Right lobe of liver (tissue), 6 donors: ENCODE results near the gene SEMG1. TPM values are rescaled to one million over a fixed set of nuclear protein-coding genes. Genes with fewer than 3 reads are reported as not detected.

Experiments used
- ATAC-seq, 4 donors: fragments of 200-7000 bp; cut with Tn5 transposase; one replicate each; pipeline ENCODE4 v1.9.1; 2020; ENCODE audit warnings: mild to moderate bottlenecking in 4 of 4, moderate library complexity in 4 of 4
- DNase-seq, 3 donors: peaks; one replicate each; pipeline ENCODE4 v3.0.0-alpha.2; 2020
- H3K27ac ChIP-seq, 3 donors: fragments of 200-600 bp; one replicate each; pipeline ENCODE4 v1.8.0; 2022
- H3K27me3 ChIP-seq, 2 donors: fragments of 200-600 bp; one replicate each; pipeline ENCODE4 v1.8.0; 2022
- H3K36me3 ChIP-seq, 4 donors: fragments of 200-600 bp; sonication (generic) in 1 of 4; one replicate each; pipeline versions ENCODE4 v1.5.1 to v1.8.0; 2017 to 2022; ENCODE audit warnings: control low read depth in 1 of 4
- H3K4me1 ChIP-seq, 4 donors: fragments of 200-600 bp; sonication (generic) in 1 of 4; one replicate each; pipeline versions ENCODE4 v1.5.1 to v1.8.0; 2017 to 2022; ENCODE audit warnings: control low read depth in 1 of 4
- H3K4me3 ChIP-seq, 3 donors: fragments of 200-600 bp; one replicate each; pipeline ENCODE4 v1.8.0; 2022
- H3K9me3 ChIP-seq, 4 donors: fragments of 200-600 bp; sonication (generic) in 1 of 4; one replicate each; pipeline versions ENCODE4 v1.5.1 to v1.8.0; 2017 to 2022; ENCODE audit warnings: control low read depth in 1 of 4
- CTCF ChIP-seq, 4 donors: fragments of 200-600 bp in 3 of 4; fragments of 450-650 bp in 1 of 4; IDR thresholded peaks; one replicate each; pipeline versions ENCODE4 v1.5.1 to v1.8.0; 2016 to 2022; ENCODE audit warnings: antibody characterized with exemption in 4 of 4, mild to moderate bottlenecking in 2 of 4
- POLR2A ChIP-seq: fragments of 450-650 bp; IDR thresholded peaks from one replicate; pipeline ENCODE4 v1.6.1; 2017; ENCODE audit warnings: antibody characterized with exemption, mild to moderate bottlenecking
- WGBS: methylation state at CpG from one replicate; pipeline ENCODE4 v1.1.6; 2018; ENCODE audit warnings: low coverage, low lambda C conversion rate; ENCODE audit not compliant: insufficient coverage; ENCODE audit errors: missing lambda C conversion rate; 5-methylcytosine and 5-hydroxymethylcytosine counted together
- intact Hi-C, 2 donors: fragments of 100-400 bp; cut with DNase I; formaldehyde crosslinking; loops; one replicate each; pipeline versions ENCODE4 v1.11.2 to v1.14.1; 2022
- total RNA-seq, 6 experiments: library from RNA; depleted of rRNA in 2 of 6; stranded (reverse); fragments of >200 nt in 2 of 6; fragmentation: NEBNext Ultra II Directional in 3 of 6; extraction: Animal tissue kit (Norgen Biotek cat#: 25700) in 3 of 6; gene quantifications; one replicate each; pipeline versions ENCODE4 v1.1.0 to v1.2.4, GENCODE V29; 2016 to 2023
- donor health status: DM: no; HTN: yes; CAD: no.
- donor health status: DM: no; HTN: no; CAD: no.
- donor health status: DM: no; HTN: no; CAD: no.
- donor health status: DM: no; HTN: yes; CAD: no.
- donor health status: DM: no; HTN: yes; CAD: no.

The SEMG1 gene
- total RNA-seq, 6 experiments from 2014 or later, result not detected

DNA sequence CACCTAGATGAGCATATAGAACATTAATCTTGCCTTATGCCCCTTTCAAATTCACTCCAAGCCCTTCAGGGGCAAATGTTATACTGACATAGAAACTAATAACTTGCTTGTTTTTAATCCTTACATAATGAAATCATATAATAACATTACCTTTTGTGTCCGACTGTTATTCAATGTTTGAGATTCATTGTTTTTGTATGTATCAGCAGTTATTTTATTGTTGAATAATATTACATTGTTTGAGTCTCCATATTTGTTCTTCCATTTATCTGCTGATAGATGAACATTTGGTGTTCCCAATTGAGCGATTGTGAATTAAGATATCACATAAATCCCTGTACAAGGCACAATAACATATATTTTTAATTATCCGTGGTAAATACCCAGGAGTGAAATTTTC is 6.0 kb downstream of the SEMG1 start:
- Histone ChIP-seq H3K27ac (no peak overlapping the region), H3K4me3 (no peak overlapping the region), H3K27me3 (no peaks in the 10 kb centered on the region), H3K36me3 (no peaks in the 10 kb centered on the region), H3K9me3 (no peaks in the 10 kb centered on the region), H3K4me1 (no peaks in the 10 kb centered on the region)
- TF ChIP-seq POLR2A, result no peak
- intact Hi-C loops, result no loop called here
- ATAC-seq (no peak), DNase-seq (no peak)
- 64% methylated on average over 3 of the region's 3 CpGs for WGBS

DNA sequence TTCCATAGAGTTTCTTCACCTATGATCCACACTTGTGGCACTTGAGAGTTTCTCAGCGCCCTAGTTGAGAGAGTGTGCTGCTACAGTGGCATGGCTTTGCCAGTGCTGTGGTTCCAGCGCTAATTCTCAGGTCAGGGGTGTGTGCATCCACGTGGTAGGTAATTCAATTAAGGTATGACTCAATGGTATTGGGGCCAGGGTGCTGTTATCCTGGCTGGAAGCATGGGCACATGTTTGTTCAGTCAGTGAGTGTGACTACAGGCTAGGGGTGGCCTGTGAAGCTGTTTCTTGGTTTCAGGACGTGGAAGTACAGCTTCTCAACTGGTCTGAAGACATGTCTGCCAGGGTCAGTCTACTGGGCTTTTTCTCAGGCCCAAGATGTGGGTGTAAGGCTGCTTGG is 11.3 kb downstream of the SEMG1 start:
- 60% methylated on average over 2 of the region's 4 CpGs for WGBS
- DNase-seq (no peak), ATAC-seq (no peak)
- no peaks in the 10 kb centered on the region for H3K36me3 ChIP-seq
- no peaks in the 10 kb centered on the region for H3K4me1 ChIP-seq
- no peak overlapping the region for H3K4me3 ChIP-seq
- H3K9me3 ChIP-seq, result no peaks in the 10 kb centered on the region
- no peaks in the 10 kb centered on the region for H3K27me3 ChIP-seq
- TF ChIP-seq POLR2A (no peak), CTCF (IDR thresholded peaks at IDR 0.05) (no peak)
- intact Hi-C loops, result no loop called here
- no peak overlapping the region for H3K27ac ChIP-seq

DNA sequence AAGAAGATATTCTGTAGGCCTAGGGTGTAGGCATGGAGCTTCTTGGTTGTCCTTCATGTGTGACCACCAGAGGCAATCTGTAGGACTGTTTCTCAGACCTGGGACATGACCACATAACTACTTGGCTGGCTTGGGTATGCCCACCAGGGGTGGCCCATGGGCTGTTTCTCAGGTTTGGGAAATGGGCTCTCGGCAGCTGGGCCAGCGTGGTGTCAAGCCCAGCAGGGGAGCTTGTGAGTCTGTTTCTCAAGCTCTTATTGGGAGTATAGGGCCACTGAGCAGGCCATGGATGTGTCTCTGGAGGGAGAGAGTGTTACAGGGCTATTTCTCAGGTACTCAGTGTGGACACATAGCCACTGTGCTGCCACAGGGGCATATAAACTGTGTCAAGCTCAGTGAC is 11.8 kb downstream of the SEMG1 start:
- no peak for ATAC-seq
- no peaks in the 10 kb centered on the region for H3K9me3 ChIP-seq
- H3K36me3 ChIP-seq, result no peaks in the 10 kb centered on the region
- no peak for DNase-seq
- no peaks in the 10 kb centered on the region for H3K27me3 ChIP-seq
- no CpG with 5 or more reads among the region's 2 CpGs for WGBS
- TF ChIP-seq POLR2A (no peak), CTCF (IDR thresholded peaks at IDR 0.05) (no peak)
- H3K27ac ChIP-seq, result no peak overlapping the region
- no peaks in the 10 kb centered on the region for H3K4me1 ChIP-seq
- no peak overlapping the region for H3K4me3 ChIP-seq
- intact Hi-C loops, result no loop called here

DNA sequence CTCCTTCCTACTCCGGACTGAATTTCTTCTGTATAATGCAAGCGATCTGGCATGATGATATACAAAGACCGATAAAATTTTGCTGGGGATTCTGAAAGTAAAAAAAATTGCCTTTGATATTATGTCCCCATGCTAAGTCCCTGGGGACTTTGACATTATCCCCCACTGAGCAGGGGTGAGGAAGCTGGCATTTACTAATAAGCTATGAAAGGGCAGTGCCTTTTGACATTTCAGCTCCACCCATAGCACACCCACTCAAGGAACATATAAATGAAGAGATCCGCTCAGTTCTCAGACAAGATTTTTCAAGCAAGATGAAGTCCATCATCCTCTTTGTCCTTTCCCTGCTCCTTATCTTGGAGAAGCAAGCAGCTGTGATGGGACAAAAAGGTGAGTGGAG is 14.2 kb downstream of the SEMG1 start, which contains the start of gene SEMG2:
Gene SEMG2 (plus strand): TSS at position 298 of the 400 bp plus-strand sequence. CDS start 17 bp downstream, at position 315.
- DNase-seq (no peak), ATAC-seq (no peak)
- no peak within 1 kb of the TSS for H3K27ac ChIP-seq
- TF ChIP-seq POLR2A (no peak), CTCF (IDR thresholded peaks at IDR 0.05) (no peak)
- intact Hi-C loops, result no loop called here
- H3K4me3 ChIP-seq, result no peak within 1 kb of the TSS
- no peaks in the 10 kb centered on the region for H3K9me3 ChIP-seq
- no peaks in the 10 kb centered on the region for H3K36me3 ChIP-seq
- WGBS, result 74% methylated on average over 4 of the region's 4 CpGs
- no peaks in the 10 kb centered on the region for H3K27me3 ChIP-seq
- no peaks in the 10 kb centered on the region for H3K4me1 ChIP-seq

DNA sequence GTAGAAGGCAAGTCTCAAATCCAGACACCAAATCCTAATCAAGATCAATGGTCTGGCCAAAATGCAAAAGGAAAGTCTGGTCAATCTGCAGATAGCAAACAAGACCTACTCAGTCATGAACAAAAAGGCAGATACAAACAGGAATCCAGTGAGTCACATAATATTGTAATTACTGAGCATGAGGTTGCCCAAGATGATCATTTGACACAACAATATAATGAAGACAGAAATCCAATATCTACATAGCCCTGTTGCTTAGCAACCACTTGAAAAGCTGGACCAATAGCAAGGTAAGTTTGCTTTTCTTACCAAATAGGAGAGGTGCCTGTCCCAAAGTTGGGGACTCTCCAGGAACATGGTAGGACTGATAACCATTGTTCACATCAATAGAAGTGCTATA is 16.3 kb downstream of the SEMG1 start:
- no peaks in the 10 kb centered on the region for H3K27me3 ChIP-seq
- H3K27ac ChIP-seq, result no peak overlapping the region
- no peaks in the 10 kb centered on the region for H3K36me3 ChIP-seq
- no peak for TF ChIP-seq POLR2A
- H3K9me3 ChIP-seq, result no peaks in the 10 kb centered on the region
- no peak overlapping the region for H3K4me3 ChIP-seq
- no peaks in the 10 kb centered on the region for H3K4me1 ChIP-seq
- DNase-seq, result no peak
- ATAC-seq, result no peak
- intact Hi-C loops, result no loop called here

DNA sequence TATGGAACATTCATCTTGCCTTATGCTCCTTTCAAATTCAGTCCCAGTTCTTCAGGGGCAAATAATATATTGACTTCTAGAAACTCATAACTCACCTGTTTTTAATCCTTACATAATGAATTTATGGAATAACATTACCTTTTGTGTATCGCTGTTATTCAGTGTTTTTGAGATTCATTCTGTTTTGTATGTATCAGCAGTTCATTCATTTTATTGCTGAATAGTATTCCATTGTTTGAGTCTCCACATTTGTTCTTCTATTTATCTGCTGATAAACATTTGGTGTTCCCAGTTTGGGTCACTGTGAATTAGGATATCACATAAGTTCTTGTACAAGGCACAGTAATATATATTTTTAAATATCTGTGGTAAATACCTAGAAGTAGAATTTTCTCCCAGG is 19.5 kb downstream of the SEMG1 start:
- intact Hi-C loops, result no loop called here
- no peak for DNase-seq
- H3K36me3 ChIP-seq, result no peaks in the 10 kb centered on the region
- ATAC-seq, result no peak
- H3K4me3 ChIP-seq, result no peak overlapping the region
- TF ChIP-seq CTCF (IDR thresholded peaks at IDR 0.05), result no peak
- no peak for TF ChIP-seq POLR2A
- no peak overlapping the region for H3K27ac ChIP-seq
- H3K4me1 ChIP-seq, result no peaks in the 10 kb centered on the region
- WGBS, result 71% methylated on average over 1 of the region's 1 CpG
- no peaks in the 10 kb centered on the region for H3K9me3 ChIP-seq
- no peaks in the 10 kb centered on the region for H3K27me3 ChIP-seq
